ENCODE measurements around the gene NIPSNAP2. TPM values are rescaled to one million over a fixed set of nuclear protein-coding genes. Genes with fewer than 3 reads are reported as not detected.

NIPSNAP2 gene
- total RNA-seq, 2 experiments from 2014 or later = 57.3 to 57.6 TPM

- Mint-ChIP-seq H3K27me3 (ENCODE audit: low read depth) (no peaks in the 10 kb centered on the region), H3K4me3 (no peak overlapping the region), H3K27ac (no peak overlapping the region), H3K36me3 (ENCODE audit: low read depth) (peaks cover 25% of the 10 kb centered on the region), H3K4me1 (ENCODE audit: low read depth) (peaks cover 23% of the 10 kb centered on the region), H3K9me3 (no peaks in the 10 kb centered on the region)
- no peak for DNase-seq
- CTCF ChIA-PET = no interaction called here
- intact Hi-C loops (cut with micrococcal nuclease) = loop anchor here (10.0 kb wide), 3 partner anchors 217 to 1207 kb away; partner anchors contain the start of gene SEC61G
Observed at GRCh38 chr7:55962014-55962413, 2.4 kb upstream of the NIPSNAP2 start.

- Mint-ChIP-seq H3K27me3 (ENCODE audit: low read depth) (no peaks in the 10 kb centered on the region), H3K36me3 (ENCODE audit: low read depth) (peaks cover 20% of the 10 kb centered on the region), H3K4me1 (ENCODE audit: low read depth) (peaks cover 30% of the 10 kb centered on the region), H3K4me3 (peak overlapping the region; percentile 70), H3K27ac (peak overlapping the region; percentile 68), H3K9me3 (no peaks in the 10 kb centered on the region)
- no peak for DNase-seq
- CTCF ChIA-PET = interaction anchor here (0.6 to 2.5 kb wide), 13 partner anchors 9 to 686 kb away, joined by 3 to 16 read pairs (median 3); no protein-coding TSS in a partner anchor
- intact Hi-C loops (cut with micrococcal nuclease) = loop anchor here (1.0 to 10.0 kb wide), 6 partner anchors 12 to 1209 kb away; partner anchors contain the start of genes CCT6A, MRPS17, PSPH and SEC61G
Observed at GRCh38 chr7:55963584-55964168, 709 bp upstream of the NIPSNAP2 start.

DNA sequence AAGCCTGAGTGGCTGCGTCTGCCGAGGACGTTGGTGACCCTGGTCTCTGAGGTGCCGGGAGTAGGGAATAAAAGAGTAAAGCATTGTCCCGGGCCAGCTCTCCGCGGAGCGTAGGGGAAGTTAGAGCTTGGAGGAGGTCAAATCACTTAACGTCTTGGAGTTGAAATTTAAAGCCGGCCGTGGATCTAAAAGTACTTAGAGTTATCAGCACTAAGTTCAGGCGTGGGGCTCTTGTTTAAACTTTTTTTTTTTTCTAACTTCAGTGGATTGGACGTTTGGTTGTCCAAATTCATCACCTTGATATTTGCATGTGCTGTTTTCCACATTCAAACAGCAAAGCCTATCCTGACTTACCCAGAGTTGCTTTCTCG is 700 bp downstream of the NIPSNAP2 start:
- H3K36me3 Mint-ChIP-seq (ENCODE audit: low read depth) = peaks cover 14% of the 10 kb centered on the region

DNA sequence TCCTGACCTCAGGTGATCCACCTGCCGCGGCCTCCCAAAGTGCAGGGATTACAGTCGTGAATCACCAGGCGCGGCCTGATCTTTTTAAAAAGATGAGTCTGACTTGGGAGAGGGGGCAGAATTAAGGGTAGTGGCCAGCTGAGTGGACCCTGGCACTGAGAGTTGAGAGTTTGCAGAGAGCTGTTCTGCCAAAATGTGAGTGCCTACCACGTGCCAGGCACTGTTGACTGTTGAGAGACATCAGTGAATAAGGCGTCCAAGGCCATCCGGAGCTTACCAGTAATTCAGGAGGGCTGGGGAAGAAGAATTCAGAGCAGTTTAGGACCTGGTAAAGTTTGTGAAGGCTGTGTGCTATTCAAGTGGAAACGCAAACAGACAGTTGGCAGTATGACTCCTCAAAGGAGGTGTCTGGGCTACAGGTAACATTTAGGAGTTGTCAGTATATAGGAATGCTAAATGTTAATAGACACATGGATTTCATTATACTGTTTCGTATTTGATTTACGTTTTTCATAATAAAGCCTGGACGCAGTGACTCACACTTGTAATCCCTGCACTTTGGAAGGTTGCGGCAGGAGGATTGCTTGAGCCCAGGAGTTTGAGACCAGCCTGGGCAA is 1.5 kb downstream of the NIPSNAP2 start:
- intact Hi-C loops (cut with micrococcal nuclease) = loop anchor here (10.0 kb wide), 3 partner anchors 221 to 1211 kb away; partner anchors contain the start of gene SEC61G
- DNase-seq = no peak
- CTCF ChIA-PET = interaction anchor here (1.2 kb wide), 1 partner anchor 109 kb away, joined by 4 read pairs; no protein-coding TSS in a partner anchor
- Mint-ChIP-seq H3K4me3 (peak overlapping the region; percentile 32), H3K27ac (no peak overlapping the region), H3K9me3 (no peaks in the 10 kb centered on the region), H3K4me1 (ENCODE audit: low read depth) (peaks cover 44% of the 10 kb centered on the region), H3K36me3 (ENCODE audit: low read depth) (peaks cover 17% of the 10 kb centered on the region), H3K27me3 (ENCODE audit: low read depth) (no peaks in the 10 kb centered on the region)

More for the DNA sequence above, 700 bp downstream of the NIPSNAP2 start:
- Mint-ChIP-seq H3K9me3 (no peaks in the 10 kb centered on the region), H3K4me3 (peak overlapping the region; percentile 77), H3K4me1 (ENCODE audit: low read depth) (peaks cover 39% of the 10 kb centered on the region), H3K27ac (peak overlapping the region; percentile 79), H3K27me3 (ENCODE audit: low read depth) (no peaks in the 10 kb centered on the region)
- intact Hi-C loops (cut with micrococcal nuclease) = loop anchor here (10.0 kb wide), 3 partner anchors 220 to 1210 kb away; partner anchors contain the start of gene SEC61G
- DNase-seq = peak; percentile 35
- CTCF ChIA-PET = interaction anchor here (0.6 to 2.5 kb wide), 4 partner anchors 11 to 558 kb away, joined by 4 to 16 read pairs (median 10); no protein-coding TSS in a partner anchor

GRCh38 chr7:55966851-55967250 is 2.5 kb downstream of the NIPSNAP2 start:
- CTCF ChIA-PET = interaction anchor here (0.5 to 1.5 kb wide), 3 partner anchors 38 to 383 kb away, joined by 3 to 4 read pairs (median 3); no protein-coding TSS in a partner anchor

DNA sequence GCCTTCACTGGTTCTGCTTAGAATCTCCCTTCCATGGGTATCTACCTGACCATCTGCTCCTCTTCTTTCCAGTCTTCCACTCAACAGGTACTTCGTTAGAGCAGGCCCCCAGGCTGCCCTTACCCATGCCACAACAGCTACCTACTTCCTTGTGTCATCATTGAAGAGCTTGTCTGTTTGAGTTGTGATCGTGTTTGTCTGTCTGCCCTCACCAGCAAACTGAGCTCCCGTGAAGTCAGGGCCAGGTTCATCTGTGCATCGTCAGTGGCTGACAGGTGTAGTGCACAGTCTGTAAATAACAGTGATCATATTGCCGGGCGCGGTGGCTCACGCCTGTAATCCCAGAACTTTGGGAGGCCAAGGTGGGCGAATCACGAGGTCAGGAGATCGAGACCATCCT is 5.0 kb downstream of the NIPSNAP2 start:
- peaks cover 38% of the 10 kb centered on the region for H3K4me1 Mint-ChIP-seq (ENCODE audit: low read depth)
- no peak for DNase-seq
- CTCF ChIA-PET = interaction anchor here (0.6 kb wide), 1 partner anchor 327 kb away, joined by 3 read pairs; no protein-coding TSS in a partner anchor
- H3K9me3 Mint-ChIP-seq = no peaks in the 10 kb centered on the region
- H3K4me3 Mint-ChIP-seq = no peak overlapping the region
- peaks cover 17% of the 10 kb centered on the region for H3K36me3 Mint-ChIP-seq (ENCODE audit: low read depth)
- intact Hi-C loops (cut with micrococcal nuclease) = loop anchor here (10.0 kb wide), 3 partner anchors 225 to 1215 kb away; partner anchors contain the start of gene SEC61G
- no peaks in the 10 kb centered on the region for H3K27me3 Mint-ChIP-seq (ENCODE audit: low read depth)
- H3K27ac Mint-ChIP-seq = no peak overlapping the region

More at GRCh38 chr7:55966851-55967250, 2.5 kb downstream of the NIPSNAP2 start:
- Mint-ChIP-seq H3K4me1 (ENCODE audit: low read depth) (peaks cover 49% of the 10 kb centered on the region), H3K9me3 (no peaks in the 10 kb centered on the region), H3K4me3 (no peak overlapping the region), H3K27me3 (ENCODE audit: low read depth) (no peaks in the 10 kb centered on the region), H3K36me3 (ENCODE audit: low read depth) (peaks cover 17% of the 10 kb centered on the region), H3K27ac (no peak overlapping the region)
- intact Hi-C loops (cut with micrococcal nuclease) = loop anchor here (10.0 kb wide), 3 partner anchors 222 to 1212 kb away; partner anchors contain the start of gene SEC61G
- no peak for DNase-seq

GRCh38 chr7:55970561-55970960 is 6.2 kb downstream of the NIPSNAP2 start:
- Mint-ChIP-seq H3K27me3 (ENCODE audit: low read depth) (no peaks in the 10 kb centered on the region), H3K4me1 (ENCODE audit: low read depth) (peaks cover 40% of the 10 kb centered on the region), H3K9me3 (no peaks in the 10 kb centered on the region), H3K4me3 (no peak overlapping the region), H3K27ac (no peak overlapping the region), H3K36me3 (ENCODE audit: low read depth) (peaks cover 17% of the 10 kb centered on the region)
- intact Hi-C loops (cut with micrococcal nuclease) = no loop called here
- CTCF ChIA-PET = interaction anchor here (0.6 kb wide), 1 partner anchor 91 kb away, joined by 3 read pairs; no protein-coding TSS in a partner anchor
- DNase-seq = no peak

DNA sequence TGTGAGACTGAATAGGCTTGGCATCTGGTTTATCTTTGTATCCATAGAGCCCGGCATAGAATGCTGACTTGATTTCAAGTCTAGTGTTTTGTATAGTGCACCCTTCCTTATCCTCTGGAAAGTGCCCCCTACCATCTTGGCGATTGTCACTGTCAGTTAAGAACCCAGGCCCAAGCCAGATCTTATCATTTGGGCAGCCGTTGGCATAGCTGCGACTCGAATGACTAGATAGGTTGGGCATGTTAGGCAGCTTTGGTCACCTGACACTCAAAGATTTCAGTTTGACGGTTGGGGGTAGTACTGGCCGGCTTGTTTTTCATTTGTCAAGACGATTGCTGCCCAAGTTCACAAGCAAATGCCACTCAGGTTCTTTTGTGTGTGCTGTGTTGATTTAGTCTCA is 6.6 kb downstream of the NIPSNAP2 start:
- peaks cover 17% of the 10 kb centered on the region for H3K36me3 Mint-ChIP-seq (ENCODE audit: low read depth)
- intact Hi-C loops (cut with micrococcal nuclease) = no loop called here
- CTCF ChIA-PET = interaction anchor here (0.6 kb wide), 1 partner anchor 91 kb away, joined by 3 read pairs; no protein-coding TSS in a partner anchor
- DNase-seq = no peak
- H3K27me3 Mint-ChIP-seq (ENCODE audit: low read depth) = no peaks in the 10 kb centered on the region
- H3K9me3 Mint-ChIP-seq = no peaks in the 10 kb centered on the region
- no peak overlapping the region for H3K27ac Mint-ChIP-seq
- H3K4me1 Mint-ChIP-seq (ENCODE audit: low read depth) = peaks cover 36% of the 10 kb centered on the region
- H3K4me3 Mint-ChIP-seq = no peak overlapping the region

- Mint-ChIP-seq H3K4me3 (no peak overlapping the region), H3K4me1 (ENCODE audit: low read depth) (peaks cover 23% of the 10 kb centered on the region), H3K9me3 (no peaks in the 10 kb centered on the region), H3K36me3 (ENCODE audit: low read depth) (peaks cover 7% of the 10 kb centered on the region), H3K27ac (no peak overlapping the region), H3K27me3 (ENCODE audit: low read depth) (no peaks in the 10 kb centered on the region)
- CTCF ChIA-PET = no interaction called here
- intact Hi-C loops (cut with micrococcal nuclease) = no loop called here
- DNase-seq = no peak
Observed at GRCh38 chr7:55973747-55974250, 9.4 kb downstream of the NIPSNAP2 start.

DNA sequence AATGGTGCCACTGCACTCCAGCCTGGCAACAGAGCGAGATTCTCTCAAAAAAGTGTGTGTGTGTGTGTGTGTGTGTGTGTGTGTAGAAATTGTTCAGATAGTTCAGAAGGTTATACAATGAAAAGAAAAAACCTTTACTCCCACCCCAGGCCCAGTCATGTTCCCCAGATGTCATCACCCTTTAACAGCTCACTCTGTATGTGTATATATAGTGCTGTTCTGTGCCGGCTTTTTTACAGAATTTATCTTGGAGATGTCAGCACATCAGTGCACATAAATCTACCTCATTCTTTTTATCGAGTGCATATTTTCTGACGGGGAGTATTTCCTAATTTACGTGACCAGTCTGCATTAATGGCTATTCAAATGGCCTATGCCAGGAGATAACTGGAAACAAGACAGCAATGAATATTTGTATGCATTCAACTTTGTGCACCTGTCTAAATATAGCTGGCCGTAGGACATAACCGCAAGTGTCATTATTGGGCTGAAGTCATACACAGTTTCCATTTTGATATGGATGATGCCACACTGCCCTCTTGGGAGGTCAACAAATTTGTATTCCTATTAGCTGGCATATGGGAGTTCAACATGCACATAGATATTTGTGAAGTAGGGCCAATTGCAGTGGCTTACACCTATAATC is 11.7 kb downstream of the NIPSNAP2 start:
- no peaks in the 10 kb centered on the region for H3K27me3 Mint-ChIP-seq (ENCODE audit: low read depth)
- intact Hi-C loops (cut with micrococcal nuclease) = no loop called here
- no peaks in the 10 kb centered on the region for H3K9me3 Mint-ChIP-seq
- H3K4me3 Mint-ChIP-seq = no peak overlapping the region
- no peak overlapping the region for H3K27ac Mint-ChIP-seq
- H3K36me3 Mint-ChIP-seq (ENCODE audit: low read depth) = peaks cover 12% of the 10 kb centered on the region
- DNase-seq = no peak
- CTCF ChIA-PET = interaction anchor here (0.8 to 1.0 kb wide), 2 partner anchors 12 to 99 kb away, joined by 3 read pairs; no protein-coding TSS in a partner anchor
- peaks cover 8% of the 10 kb centered on the region for H3K4me1 Mint-ChIP-seq (ENCODE audit: low read depth)

- H3K4me3 Mint-ChIP-seq = no peak overlapping the region
- CTCF ChIA-PET = interaction anchor here (1.0 kb wide), 1 partner anchor 73 kb away, joined by 3 read pairs; the partner anchor contains the start of gene PSPH
- no peak for DNase-seq
- intact Hi-C loops (cut with micrococcal nuclease) = no loop called here
- H3K4me1 Mint-ChIP-seq (ENCODE audit: low read depth) = peaks cover 5% of the 10 kb centered on the region
- no peaks in the 10 kb centered on the region for H3K9me3 Mint-ChIP-seq
- H3K27ac Mint-ChIP-seq = no peak overlapping the region
- H3K27me3 Mint-ChIP-seq (ENCODE audit: low read depth) = no peaks in the 10 kb centered on the region
- H3K36me3 Mint-ChIP-seq (ENCODE audit: low read depth) = peaks cover 14% of the 10 kb centered on the region
Observed at GRCh38 chr7:55977831-55978230, 13.4 kb downstream of the NIPSNAP2 start.

DNA sequence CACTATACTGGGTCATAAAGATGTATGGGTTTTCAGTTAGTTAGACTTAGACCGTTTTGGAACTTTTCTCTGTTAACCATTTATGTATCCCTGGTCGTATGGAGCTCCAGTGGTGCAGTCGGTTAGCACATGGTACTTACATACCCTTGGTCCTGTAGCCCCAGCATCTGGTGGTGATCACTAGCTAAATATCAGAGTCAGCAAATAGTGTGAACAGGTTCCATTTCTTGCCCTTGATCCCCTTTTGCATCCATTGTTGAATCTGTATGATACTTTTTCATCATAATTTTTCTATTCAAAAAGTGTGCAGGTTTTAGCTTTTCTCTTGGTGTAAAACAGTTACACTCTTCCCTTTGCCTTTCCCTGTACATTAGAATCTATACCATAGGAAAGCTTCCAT is 15.9 kb downstream of the NIPSNAP2 start:
- no peak for DNase-seq
- H3K9me3 Mint-ChIP-seq = no peaks in the 10 kb centered on the region
- H3K27me3 Mint-ChIP-seq (ENCODE audit: low read depth) = no peaks in the 10 kb centered on the region
- CTCF ChIA-PET = no interaction called here
- intact Hi-C loops (cut with micrococcal nuclease) = no loop called here
- no peak overlapping the region for H3K4me3 Mint-ChIP-seq
- peaks cover 2% of the 10 kb centered on the region for H3K4me1 Mint-ChIP-seq (ENCODE audit: low read depth)
- H3K36me3 Mint-ChIP-seq (ENCODE audit: low read depth) = peaks cover 16% of the 10 kb centered on the region
- H3K27ac Mint-ChIP-seq = no peak overlapping the region
